Hippocampal formation (tissue), 2 donors: ENCODE measurements around the gene ADAM10.
"Not testable (repeated sequence)": the region's sequence is repeated elsewhere in the genome, so short reads cannot be mapped to it uniquely, and the experiment has no call there.

Experiments
- DNase-seq, 2 donors: peaks; one replicate each; lab custom pipeline; 2025; lab: John Stamatoyannopoulos, UW

The ADAM10 gene

DNA sequence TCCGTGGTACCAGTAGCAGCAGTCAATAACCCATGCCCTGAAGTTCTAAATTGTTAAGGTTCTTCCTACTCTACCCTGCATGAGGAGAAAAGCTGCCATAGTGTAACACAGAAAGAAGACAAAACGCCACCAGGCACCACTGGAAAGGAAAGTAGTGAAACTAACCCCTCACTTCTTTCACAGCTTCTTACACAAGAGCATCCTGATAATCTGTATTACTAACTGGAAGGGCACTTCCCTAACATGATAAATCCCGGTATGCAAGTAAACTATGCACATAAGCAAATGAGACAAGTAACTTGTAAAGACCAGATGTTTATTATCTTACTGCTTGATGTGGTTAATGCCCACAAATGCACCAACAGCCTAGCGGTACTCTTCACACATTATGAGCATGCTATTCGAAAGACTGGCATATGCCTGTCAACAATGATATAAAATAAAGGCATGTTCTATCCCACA is 141.3 kb downstream of the ADAM10 start:
- DNase-seq: no peak

DNA sequence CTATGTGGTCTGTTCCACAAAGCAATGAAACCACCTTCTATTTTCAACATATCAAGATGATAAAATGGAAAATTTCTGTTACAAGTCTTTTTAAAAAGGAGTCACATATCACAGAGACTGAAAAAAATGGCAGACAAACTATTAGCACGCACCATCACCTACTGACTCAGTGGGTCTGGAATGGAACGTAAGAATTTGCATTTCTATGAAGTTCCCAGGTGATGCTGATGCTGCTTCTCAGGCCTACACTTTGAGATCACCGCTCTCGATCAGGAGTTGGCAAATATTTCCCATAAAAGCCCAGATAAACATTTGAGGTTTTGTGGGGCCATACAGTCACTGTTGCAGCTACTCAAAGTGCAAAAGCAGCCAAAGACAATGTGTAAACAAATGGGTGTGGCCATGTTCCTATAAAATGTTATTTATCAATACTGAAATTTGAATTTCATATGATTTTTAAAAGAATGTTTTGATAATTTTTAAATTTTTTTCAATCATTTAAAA is 142.9 kb downstream of the ADAM10 start:
- no peak for DNase-seq

DNA sequence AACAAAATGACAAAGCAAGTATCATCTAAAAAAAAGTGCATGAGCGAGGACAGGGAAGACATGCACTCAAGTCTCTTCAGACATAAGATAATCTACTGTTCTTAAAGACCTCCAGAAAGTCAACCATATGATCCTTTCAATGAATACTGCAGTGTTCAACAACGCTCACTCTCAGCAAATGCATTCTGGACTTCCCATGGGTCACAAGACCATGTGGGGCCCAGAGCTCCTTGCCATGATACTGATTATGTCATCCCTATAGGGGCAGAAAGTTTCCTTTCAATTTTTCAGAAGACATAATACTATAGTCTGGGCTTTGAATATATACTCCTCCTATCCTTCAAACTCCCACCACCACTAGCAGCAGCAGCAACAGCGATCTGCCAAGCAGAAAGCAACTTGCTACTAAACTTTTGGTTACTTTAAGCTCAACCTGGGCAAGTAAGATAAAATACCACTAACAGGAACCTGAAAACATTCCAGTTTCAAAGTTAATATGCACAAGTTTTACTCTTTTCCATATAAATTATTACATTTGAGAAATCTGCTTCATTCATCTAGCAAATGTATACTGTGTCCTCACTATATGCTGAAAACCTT is 143.5 kb downstream of the ADAM10 start:
- DNase-seq: no peak

DNA sequence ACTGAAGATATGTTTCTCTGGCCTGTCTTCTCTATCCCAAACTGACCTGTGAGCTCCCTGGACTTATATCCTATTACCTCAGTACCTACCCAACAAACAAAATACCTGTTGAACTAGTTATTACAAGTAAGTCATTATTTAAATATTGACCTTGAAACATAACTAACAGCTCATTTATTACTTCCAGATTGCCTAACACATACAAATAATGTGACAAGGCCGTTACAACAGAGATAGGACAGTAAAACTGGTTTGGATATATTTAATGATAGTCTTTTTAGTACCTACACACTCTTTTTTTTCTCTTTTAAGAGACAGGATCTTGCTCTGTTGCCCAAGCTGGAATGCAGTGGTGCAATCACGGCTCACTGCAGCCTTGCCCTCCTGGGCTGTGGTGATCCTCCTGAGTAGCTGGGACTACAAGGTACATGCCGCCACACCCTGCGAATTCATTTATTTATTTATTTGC is 145.0 kb downstream of the ADAM10 start:
- DNase-seq: no peak

- not testable (repeated sequence) for DNase-seq
Observed at GRCh38 chr15:58603927-58604326, 145.6 kb downstream of the ADAM10 start.

DNA sequence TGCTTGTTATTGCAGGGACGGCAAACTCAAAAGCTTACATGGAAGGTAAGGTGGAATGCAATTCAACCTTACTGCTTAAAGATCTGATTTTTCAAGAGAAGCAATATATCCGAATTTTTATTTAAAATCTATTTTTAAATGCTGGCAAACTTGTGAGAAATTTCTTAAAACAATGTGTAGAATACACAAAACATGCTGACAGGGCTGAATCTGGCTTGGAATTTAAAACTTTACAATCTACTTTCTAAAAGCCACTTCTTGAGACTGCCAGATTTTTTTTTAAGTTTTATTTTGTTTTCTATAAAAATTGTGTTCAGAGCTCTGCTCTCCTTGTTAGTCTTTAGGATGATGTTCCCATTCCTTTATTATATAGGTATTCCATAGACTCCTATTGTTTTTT is 146.7 kb downstream of the ADAM10 start:
- no peak for DNase-seq

- DNase-seq: no peak
Observed at GRCh38 chr15:58598829-58599210, 150.7 kb downstream of the ADAM10 start.

DNA sequence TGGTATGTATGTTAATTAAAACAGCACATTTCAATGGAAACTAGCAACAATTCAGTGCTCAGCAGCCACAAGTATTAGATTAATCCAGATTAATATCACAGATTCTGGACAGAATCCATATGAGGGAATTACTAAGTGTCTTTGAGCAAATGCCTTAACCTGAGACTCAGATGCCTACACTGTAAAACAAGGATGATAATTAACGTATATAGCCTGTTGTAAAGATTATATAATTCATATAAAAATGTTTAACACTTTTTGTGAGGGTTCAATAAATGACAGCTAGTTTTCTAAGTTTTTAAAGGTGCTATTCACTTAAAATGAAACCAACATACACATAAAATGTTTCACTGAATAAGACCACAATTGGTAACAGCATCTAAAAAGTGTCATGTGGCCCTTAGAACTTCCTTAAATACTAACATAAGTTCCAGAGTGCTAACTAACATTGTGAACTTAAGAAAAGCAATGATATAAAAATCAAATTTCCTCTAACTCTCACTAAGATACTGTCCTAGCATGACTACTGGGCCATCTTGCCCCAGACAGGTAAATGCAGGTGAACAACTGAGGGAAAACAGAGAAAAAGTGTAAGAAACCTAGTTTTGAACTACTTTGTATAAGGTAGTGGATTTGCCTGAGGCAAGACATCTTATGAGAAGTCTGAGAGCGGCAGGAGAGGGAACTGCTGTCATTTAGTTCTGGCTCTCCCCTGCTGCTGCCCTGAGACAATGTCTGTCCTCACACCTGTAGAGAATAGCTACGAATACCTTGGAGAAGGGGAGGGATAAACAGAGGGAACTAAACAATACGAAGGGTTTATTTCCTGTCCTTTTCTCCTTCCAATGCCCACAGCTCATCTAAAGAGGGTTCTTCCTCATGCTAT is 151.3 kb downstream of the ADAM10 start:
- no peak for DNase-seq

DNA sequence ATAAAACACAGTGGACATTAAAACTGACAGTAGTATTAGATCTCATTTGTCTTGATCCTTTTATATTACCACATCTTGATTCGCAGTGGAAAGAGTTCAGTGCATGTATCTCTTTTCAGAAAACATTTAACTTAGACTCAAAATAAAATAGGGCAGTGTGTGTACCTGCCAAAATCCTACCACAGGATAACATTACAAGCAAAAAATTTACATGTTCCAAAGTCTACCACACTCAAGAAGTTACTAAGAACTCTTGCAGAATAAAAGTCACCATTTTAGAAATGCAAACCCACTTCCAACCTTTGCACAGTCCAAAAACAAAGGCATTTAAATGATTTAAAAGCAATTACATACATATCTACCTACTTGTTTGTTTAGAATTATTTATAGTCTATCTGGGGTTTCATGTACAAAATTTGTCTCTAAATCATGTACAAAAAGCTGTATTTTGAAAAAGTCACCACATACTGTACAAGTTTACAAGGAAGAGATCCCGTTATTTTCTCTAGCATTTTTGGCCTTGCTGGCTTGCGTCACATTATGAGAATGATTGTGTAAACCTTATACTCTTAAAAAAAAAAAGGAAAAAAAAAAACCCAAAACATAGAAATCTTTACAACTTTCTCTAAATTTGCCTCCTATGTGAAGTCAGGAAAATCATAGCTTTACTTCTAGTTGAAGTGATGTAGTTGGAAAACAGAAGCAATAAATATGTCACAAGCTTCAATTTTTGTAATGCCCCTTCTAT is 153.8 kb downstream of the ADAM10 start:
- no peak for DNase-seq

GRCh38 chr15:58594898-58595297 is 154.6 kb downstream of the ADAM10 start:
- no peak for DNase-seq

- DNase-seq: no peak
Observed at GRCh38 chr15:58593870-58594269, 155.6 kb downstream of the ADAM10 start.

DNA sequence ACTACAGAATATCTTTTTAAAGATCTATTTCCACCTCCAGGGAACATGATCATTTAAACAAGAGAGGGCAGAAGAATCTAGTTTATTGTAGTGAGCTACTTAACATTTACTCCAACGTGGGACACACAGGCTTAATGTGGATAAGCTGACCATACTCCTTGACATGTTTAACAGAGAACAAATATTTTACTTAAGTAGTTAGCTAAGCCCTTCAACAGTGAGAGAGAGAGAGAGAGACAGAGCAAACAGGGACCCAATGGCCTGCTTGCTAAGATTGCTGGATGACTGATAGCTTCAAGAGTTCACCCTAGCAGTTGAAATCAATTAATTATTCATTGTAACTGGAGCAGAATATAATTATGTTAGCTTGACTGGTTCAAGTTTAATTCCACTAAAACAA is 158.6 kb downstream of the ADAM10 start:
- DNase-seq: no peak

DNA sequence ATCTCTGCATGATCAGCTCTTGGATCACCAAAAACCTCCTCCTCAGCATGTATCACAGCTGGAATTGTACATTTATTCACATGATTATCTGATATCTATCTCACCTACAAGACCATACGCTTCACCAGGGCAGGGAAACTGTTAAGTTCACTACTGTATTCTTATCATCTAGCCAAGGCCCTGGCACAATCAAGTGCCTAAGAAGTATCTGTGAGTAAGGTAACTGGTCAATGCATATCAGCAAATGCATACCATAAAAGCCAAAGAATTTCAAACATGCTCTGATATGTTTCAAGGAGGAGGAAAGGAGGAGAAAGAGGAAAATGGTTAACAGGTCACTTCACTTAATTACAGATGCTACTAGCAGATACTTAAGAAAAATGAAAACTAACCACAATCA is 159.3 kb downstream of the ADAM10 start:
- no peak for DNase-seq

DNA sequence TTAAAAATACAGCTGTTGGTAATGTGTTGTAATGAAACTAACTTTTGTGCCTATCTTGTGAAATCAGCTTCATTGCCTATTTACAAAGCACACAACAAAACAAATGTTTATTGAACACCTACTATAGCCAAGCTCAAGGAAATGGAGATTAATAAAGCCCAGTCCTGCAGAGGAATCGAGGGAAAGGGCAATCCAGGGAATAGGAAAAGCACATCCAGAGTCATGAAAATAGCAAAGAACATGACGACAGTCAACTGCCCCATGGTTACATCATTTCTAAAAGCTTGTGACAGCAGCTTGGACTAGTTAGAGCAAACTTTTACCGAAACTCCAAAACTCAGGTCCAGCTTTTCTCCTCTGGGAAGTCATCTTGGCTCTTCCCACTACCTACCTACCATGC is 160.5 kb downstream of the ADAM10 start:
- no peak for DNase-seq

DNA sequence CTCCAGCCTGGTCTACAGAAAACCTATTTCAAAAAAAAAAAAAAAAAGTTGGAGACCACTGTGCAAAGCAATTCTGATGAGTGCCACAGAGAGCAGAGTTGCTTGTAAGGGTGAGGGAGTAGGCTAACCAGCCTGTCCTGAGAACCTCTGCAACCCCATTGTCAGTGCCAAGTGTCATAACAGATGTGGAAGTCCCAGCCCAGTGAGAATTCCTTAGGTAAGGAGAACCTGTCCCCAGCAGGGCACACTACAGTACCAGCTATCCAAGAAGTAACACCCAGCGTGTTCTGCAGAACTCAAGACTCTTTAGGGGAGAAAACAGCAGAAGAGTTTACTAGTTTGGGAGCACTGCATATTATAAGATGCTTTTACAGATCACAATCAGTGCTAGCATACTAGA is 161.4 kb downstream of the ADAM10 start:
- no peak for DNase-seq

DNA sequence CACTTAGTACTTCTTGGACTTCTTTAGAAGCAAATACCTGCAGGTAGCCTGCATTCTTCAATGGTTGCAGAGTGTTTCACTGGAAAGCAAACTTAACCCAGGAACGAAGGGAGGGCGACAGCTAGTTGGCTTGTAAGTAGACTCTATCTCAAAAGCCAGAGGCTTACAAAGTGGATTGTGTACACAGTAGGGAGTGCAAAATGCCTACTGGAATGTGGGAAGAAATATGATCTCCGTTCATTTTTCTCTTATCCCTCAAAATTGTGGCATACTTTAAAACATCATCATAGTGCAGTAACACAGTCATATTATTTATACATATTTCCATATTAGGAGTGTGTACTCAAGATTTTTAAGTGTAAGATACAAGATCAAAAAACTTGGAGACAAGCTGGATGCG is 162.0 kb downstream of the ADAM10 start:
- DNase-seq: no peak

- no peak for DNase-seq
Observed at GRCh38 chr15:58585693-58586443, 163.6 kb downstream of the ADAM10 start.

- no peak for DNase-seq
Observed at GRCh38 chr15:58584789-58585461, 164.6 kb downstream of the ADAM10 start.

GRCh38 chr15:58583171-58583908 is 166.2 kb downstream of the ADAM10 start:
- no peak for DNase-seq

GRCh38 chr15:58582160-58582559 is 167.3 kb downstream of the ADAM10 start:
- DNase-seq: peak in 1 of 2 donors; percentile 15
